ENCODE results near the gene ASAP3.

ASAP3 gene

DNA sequence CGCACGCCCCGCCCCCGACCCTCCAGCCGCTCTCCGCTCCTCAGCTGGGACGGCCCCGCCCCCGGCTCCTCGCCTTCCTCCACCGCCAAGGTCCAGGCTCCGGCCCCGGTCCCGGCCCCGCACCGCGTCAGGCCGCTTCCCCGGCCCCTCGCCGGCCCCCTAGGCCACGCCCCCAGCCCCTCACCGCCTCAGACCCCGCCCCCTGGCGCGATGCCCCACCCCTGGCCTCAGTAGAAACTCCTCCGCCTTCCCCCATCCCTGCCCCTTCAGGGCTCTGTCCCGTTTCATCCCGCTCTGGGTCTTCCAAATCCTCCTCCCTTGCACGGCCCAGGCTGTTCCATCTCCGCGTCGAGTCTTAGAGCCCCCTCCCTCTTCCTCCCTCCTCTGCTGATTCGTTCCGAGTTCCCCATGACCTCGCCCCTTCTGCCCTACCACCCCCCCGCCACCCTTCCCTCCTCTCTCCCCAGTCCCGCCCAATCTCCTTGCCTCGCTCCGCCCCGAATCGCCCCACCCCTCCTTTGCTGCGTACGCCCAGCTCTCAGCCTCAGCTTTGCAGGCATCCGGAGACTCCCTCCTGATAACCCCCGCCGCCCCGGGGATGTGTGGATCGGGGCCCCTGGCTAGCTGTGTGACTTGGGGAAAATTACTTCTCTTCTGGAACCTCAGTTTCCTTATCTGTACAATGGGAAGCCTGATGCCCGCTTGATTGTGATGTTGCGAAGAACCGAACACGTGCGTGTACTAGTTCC is 448 bp upstream of the ASAP3 start:
- no peaks in the 10 kb centered on the region for H3K36me3 ChIP-seq (ENCODE audit: control insufficient read depth in 2 of 2, insufficient read depth in 1 of 2, low read length in 2 of 2)
- no peaks in the 10 kb centered on the region for H3K4me1 ChIP-seq (ENCODE audit: control insufficient read depth, insufficient read depth, low read length)
- ChIA-PET POLR2A (interaction anchor here (0.6 to 2.5 kb wide), 9 partner anchors 13 to 385 kb away, joined by 3 to 10 read pairs (median 6); partner anchors contain the start of genes E2F2, HNRNPR and ZNF436), CTCF (interaction anchor here (1.1 to 7.5 kb wide), 4 partner anchors 12 to 153 kb away, joined by 5 to 72 read pairs (median 8); no protein-coding TSS in a partner anchor)
- H3K9me3 ChIP-seq (ENCODE audit: control insufficient read depth, insufficient read depth, low read depth, low read length) = no peaks in the 10 kb centered on the region
- H3K4me3 ChIP-seq (ENCODE audit: low read depth, low read length) = peak overlapping the region; percentile 63
- H3K27ac ChIP-seq (ENCODE audit: extremely low read depth, low read depth, low read length) = no peak overlapping the region
- TF ChIP-seq ZNF23 (tag by site-specific recombination; IDR thresholded peaks at IDR 0.05; ENCODE audit: borderline replicate concordance) (no peak), ZBTB7A (tag by site-specific recombination; IDR thresholded peaks at IDR 0.05; ENCODE audit: low read depth) (0 out of 2 replicates have a peak, but pooled peaks have one; percentile 67), GFI1B (tag by site-specific recombination; IDR thresholded peaks at IDR 0.05) (no peak), OVOL3 (tag by site-specific recombination; IDR thresholded peaks at IDR 0.05) (no peak), WT1 (tag by site-specific recombination; IDR thresholded peaks at IDR 0.05) (0 out of 2 replicates have a peak, but pooled peaks have one; percentile 23), ZNF174 (tag by site-specific recombination; IDR thresholded peaks at IDR 0.05) (no peak), KLF1 (tag by site-specific recombination; IDR thresholded peaks at IDR 0.05) (peak; percentile 92), MZF1 (tag by site-specific recombination; IDR thresholded peaks at IDR 0.05; ENCODE audit: borderline replicate concordance) (no peak), ZNF335 (tag by site-specific recombination; conservative IDR thresholded peaks at IDR 0.05) (peak; percentile 4; the same call in 1 of the 2 replicates), KLF10 (tag by site-specific recombination; IDR thresholded peaks at IDR 0.05) (peak; percentile 24; the same call in 1 of the 2 replicates), ZNF830 (tag by site-specific recombination; IDR thresholded peaks at IDR 0.05; ENCODE audit: low read depth) (no peak), ZBTB8A (tag by site-specific recombination; IDR thresholded peaks at IDR 0.05) (peak; percentile 7; the same call in 1 of the 2 replicates), ZNF146 (tag by site-specific recombination; IDR thresholded peaks at IDR 0.05) (no peak), KLF7 (tag by site-specific recombination; IDR thresholded peaks at IDR 0.05; ENCODE audit: borderline replicate concordance) (peak; percentile 68), ZNF133 (tag by site-specific recombination; IDR thresholded peaks at IDR 0.05) (no peak), IKZF3 (tag by site-specific recombination; IDR thresholded peaks at IDR 0.05) (peak; percentile 80), ZNF341 (tag by site-specific recombination; IDR thresholded peaks at IDR 0.05; ENCODE audit: low read depth) (peak; percentile 99), ZNF629 (tag by site-specific recombination; IDR thresholded peaks at IDR 0.05) (0 out of 2 replicates have a peak, but pooled peaks have one; percentile 25), ZNF488 (tag by site-specific recombination; IDR thresholded peaks at IDR 0.05) (no peak), EGR2 (tag by site-specific recombination; IDR thresholded peaks at IDR 0.05; ENCODE audit: low read depth) (peak; percentile 48; the same call in 1 of the 2 replicates), ZNF366 (tag by site-specific recombination; conservative IDR thresholded peaks at IDR 0.05) (peak; percentile 60; the same call in 1 of the 2 replicates), ZNF121 (tag by site-specific recombination; IDR thresholded peaks at IDR 0.05) (no peak), GLIS2 (tag by site-specific recombination; IDR thresholded peaks at IDR 0.05) (peak; percentile 82), KLF8 (tag by site-specific recombination; IDR thresholded peaks at IDR 0.05) (peak; percentile 67), SP2 (tag by site-specific recombination; IDR thresholded peaks at IDR 0.05) (peak; percentile 77), ZNF138 (tag by site-specific recombination; IDR thresholded peaks at IDR 0.05; ENCODE audit: borderline replicate concordance) (no peak)
- TF ChIP-seq, protein P1, sequence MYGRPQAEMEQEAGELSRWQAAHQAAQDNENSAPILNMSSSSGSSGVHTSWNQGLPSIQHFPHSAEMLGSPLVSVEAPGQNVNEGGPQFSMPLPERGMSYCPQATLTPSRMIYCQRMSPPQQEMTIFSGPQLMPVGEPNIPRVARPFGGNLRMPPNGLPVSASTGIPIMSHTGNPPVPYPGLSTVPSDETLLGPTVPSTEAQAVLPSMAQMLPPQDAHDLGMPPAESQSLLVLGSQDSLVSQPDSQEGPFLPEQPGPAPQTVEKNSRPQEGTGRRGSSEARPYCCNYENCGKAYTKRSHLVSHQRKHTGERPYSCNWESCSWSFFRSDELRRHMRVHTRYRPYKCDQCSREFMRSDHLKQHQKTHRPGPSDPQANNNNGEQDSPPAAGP (tag by site-specific recombination; IDR thresholded peaks at IDR 0.05) = no peak
- TF ChIP-seq, protein P2, sequence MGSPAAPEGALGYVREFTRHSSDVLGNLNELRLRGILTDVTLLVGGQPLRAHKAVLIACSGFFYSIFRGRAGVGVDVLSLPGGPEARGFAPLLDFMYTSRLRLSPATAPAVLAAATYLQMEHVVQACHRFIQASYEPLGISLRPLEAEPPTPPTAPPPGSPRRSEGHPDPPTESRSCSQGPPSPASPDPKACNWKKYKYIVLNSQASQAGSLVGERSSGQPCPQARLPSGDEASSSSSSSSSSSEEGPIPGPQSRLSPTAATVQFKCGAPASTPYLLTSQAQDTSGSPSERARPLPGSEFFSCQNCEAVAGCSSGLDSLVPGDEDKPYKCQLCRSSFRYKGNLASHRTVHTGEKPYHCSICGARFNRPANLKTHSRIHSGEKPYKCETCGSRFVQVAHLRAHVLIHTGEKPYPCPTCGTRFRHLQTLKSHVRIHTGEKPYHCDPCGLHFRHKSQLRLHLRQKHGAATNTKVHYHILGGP (tag by site-specific recombination; IDR thresholded peaks at IDR 0.05) = no peak
- TF ChIP-seq, protein P3, sequence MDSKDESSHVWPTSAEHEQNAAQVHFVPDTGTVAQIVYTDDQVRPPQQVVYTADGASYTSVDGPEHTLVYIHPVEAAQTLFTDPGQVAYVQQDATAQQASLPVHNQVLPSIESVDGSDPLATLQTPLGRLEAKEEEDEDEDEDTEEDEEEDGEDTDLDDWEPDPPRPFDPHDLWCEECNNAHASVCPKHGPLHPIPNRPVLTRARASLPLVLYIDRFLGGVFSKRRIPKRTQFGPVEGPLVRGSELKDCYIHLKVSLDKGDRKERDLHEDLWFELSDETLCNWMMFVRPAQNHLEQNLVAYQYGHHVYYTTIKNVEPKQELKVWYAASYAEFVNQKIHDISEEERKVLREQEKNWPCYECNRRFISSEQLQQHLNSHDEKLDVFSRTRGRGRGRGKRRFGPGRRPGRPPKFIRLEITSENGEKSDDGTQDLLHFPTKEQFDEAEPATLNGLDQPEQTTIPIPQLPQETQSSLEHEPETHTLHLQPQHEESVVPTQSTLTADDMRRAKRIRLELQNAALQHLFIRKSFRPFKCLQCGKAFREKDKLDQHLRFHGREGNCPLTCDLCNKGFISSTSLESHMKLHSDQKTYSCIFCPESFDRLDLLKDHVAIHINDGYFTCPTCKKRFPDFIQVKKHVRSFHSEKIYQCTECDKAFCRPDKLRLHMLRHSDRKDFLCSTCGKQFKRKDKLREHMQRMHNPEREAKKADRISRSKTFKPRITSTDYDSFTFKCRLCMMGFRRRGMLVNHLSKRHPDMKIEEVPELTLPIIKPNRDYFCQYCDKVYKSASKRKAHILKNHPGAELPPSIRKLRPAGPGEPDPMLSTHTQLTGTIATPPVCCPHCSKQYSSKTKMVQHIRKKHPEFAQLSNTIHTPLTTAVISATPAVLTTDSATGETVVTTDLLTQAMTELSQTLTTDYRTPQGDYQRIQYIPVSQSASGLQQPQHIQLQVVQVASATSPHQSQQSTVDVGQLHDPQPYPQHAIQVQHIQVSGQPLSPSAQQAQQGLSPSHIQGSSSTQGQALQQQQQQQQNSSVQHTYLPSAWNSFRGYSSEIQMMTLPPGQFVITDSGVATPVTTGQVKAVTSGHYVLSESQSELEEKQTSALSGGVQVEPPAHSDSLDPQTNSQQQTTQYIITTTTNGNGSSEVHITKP (tag by site-specific recombination; IDR thresholded peaks at IDR 0.05) = peak; percentile 91
- TF ChIP-seq, protein P4, sequence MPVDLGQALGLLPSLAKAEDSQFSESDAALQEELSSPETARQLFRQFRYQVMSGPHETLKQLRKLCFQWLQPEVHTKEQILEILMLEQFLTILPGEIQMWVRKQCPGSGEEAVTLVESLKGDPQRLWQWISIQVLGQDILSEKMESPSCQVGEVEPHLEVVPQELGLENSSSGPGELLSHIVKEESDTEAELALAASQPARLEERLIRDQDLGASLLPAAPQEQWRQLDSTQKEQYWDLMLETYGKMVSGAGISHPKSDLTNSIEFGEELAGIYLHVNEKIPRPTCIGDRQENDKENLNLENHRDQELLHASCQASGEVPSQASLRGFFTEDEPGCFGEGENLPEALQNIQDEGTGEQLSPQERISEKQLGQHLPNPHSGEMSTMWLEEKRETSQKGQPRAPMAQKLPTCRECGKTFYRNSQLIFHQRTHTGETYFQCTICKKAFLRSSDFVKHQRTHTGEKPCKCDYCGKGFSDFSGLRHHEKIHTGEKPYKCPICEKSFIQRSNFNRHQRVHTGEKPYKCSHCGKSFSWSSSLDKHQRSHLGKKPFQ (tag by site-specific recombination; IDR thresholded peaks at IDR 0.05) = no peak
